ENCODE measurements around the gene PEMT. TPM values are rescaled to one million over a fixed set of nuclear protein-coding genes. Genes with fewer than 3 reads are reported as not detected.

PEMT gene
- total RNA-seq, 2 experiments from 2014 or later, result 14.1 to 17.2 TPM

- CTCF ChIA-PET, result interaction anchor here (1.0 to 3.3 kb wide), 14 partner anchors 9 to 221 kb away, joined by 3 to 29 read pairs (median 5); partner anchors contain the start of gene RASD1
- no peaks in the 10 kb centered on the region for H3K36me3 Mint-ChIP-seq (ENCODE audit: low read depth)
- H3K9me3 Mint-ChIP-seq (ENCODE audit: insufficient read depth), result no peaks in the 10 kb centered on the region
- H3K27me3 Mint-ChIP-seq (ENCODE audit: low read depth), result no peaks in the 10 kb centered on the region
- ATAC-seq, result no peak
- POLR2A ChIA-PET, result interaction anchor here (0.9 kb wide), 1 partner anchor 214 kb away, joined by 3 read pairs; no protein-coding TSS in a partner anchor
- DNase-seq, result no peak
- no peaks in the 10 kb centered on the region for H3K4me1 Mint-ChIP-seq (ENCODE audit: low read depth)
- no peak overlapping the region for H3K27ac Mint-ChIP-seq
- no peak overlapping the region for H3K4me3 Mint-ChIP-seq
These were observed 23.9 kb downstream of the PEMT start for GRCh38 chr17:17567631-17568030.

DNA sequence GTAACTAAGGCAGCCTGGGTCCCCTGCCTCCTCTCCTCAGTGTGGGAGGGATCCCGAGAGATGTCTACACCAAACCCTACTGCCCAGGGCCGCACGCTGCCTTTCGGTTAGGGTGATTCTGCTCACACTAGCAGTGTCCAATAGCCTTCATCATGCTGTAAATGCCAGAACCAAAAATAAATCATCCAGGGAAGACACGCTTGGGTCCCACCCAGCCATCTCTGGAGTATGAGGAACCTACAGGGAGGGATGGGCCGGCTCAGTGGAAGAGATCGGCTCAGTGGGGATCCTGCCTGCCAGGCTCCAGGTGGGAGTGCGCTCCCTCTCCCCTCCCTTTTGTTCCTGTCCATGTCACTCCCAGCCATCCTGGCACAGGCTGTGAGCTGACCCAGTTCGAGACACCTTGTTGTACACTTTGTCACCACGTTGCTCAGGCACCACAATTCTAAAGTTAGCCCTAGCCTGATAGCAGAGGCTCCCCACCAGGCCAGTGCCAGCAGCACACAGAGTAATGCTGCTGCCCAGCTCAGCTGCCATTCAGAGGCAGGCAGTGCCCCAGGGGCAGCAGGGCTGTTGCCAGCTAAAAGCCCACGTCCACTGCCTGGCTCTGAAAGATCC lies 24.5 kb downstream of the PEMT start:
- POLR2A ChIA-PET, result interaction anchor here (0.9 kb wide), 1 partner anchor 214 kb away, joined by 3 read pairs; no protein-coding TSS in a partner anchor
- no peaks in the 10 kb centered on the region for H3K27me3 Mint-ChIP-seq (ENCODE audit: low read depth)
- CTCF ChIA-PET, result interaction anchor here (1.4 to 3.3 kb wide), 5 partner anchors 22 to 211 kb away, joined by 3 to 29 read pairs (median 6); partner anchors contain the start of gene RASD1
- DNase-seq (no peak), ATAC-seq (no peak)
- no peaks in the 10 kb centered on the region for H3K4me1 Mint-ChIP-seq (ENCODE audit: low read depth)
- H3K27ac Mint-ChIP-seq, result no peak overlapping the region
- no peaks in the 10 kb centered on the region for H3K36me3 Mint-ChIP-seq (ENCODE audit: low read depth)
- no peak overlapping the region for H3K4me3 Mint-ChIP-seq
- H3K9me3 Mint-ChIP-seq (ENCODE audit: insufficient read depth), result no peaks in the 10 kb centered on the region

DNA sequence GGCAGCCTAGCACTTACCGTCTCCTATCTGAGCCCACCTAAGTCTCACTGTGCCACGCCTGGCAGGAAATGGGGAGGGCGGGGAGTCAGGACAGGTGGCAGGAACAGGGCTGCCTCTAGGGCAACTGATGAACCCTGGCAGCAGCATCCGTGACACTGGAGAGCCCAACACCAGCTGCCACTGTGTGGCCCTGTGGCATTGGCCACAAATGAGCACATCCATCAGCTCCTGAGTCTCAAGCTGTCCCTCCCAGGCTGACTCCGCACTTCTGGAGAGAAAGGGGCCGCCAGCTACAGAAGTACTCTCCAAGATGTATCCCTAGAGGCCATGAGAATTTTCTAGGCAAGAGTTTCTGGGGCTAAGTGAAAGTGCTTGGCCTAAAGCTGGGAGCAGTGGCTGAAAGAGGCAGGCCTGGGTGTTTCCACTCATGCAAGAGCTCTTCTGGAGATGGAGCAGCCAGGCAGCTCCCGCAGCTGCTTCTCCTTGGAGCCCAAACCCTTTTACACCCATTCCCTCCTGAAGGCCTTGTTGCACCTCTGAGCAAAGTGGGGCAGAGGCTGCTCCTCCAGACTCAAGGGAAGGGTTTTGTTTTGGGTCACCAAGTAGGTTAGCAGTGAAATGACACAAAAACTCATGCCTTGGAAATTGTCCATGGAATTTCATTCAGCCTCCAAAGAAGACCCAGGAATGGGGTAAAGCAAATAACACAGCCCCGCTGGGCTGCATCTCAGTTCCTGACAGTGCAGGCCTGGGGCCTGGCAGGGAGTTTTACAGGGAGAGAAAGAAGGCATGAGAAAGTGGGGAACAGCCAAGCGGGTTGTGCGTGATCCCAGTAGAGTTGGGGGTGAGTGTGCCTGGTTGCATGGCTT lies 25.8 kb downstream of the PEMT start:
- ChIA-PET POLR2A (no interaction called here), CTCF (interaction anchor here (0.7 to 1.9 kb wide), 2 partner anchors 69 to 209 kb away, joined by 3 to 6 read pairs; partner anchors contain the start of gene RASD1)
- Mint-ChIP-seq H3K27ac (no peak overlapping the region), H3K36me3 (ENCODE audit: low read depth) (no peaks in the 10 kb centered on the region), H3K4me1 (ENCODE audit: low read depth) (no peaks in the 10 kb centered on the region), H3K9me3 (ENCODE audit: insufficient read depth) (no peaks in the 10 kb centered on the region), H3K27me3 (ENCODE audit: low read depth) (no peaks in the 10 kb centered on the region), H3K4me3 (no peak overlapping the region)
- DNase-seq (no peak), ATAC-seq (no peak)

GRCh38 chr17:17564896-17565295 lies 26.6 kb downstream of the PEMT start:
- ChIA-PET CTCF (interaction anchor here (1.9 kb wide), 1 partner anchor 68 kb away, joined by 6 read pairs; the partner anchor contains the start of gene RASD1), POLR2A (no interaction called here)
- ATAC-seq (no peak), DNase-seq (no peak)
- Mint-ChIP-seq H3K9me3 (ENCODE audit: insufficient read depth) (no peaks in the 10 kb centered on the region), H3K4me3 (no peak overlapping the region), H3K36me3 (ENCODE audit: low read depth) (no peaks in the 10 kb centered on the region), H3K4me1 (ENCODE audit: low read depth) (no peaks in the 10 kb centered on the region), H3K27me3 (ENCODE audit: low read depth) (no peaks in the 10 kb centered on the region), H3K27ac (no peak overlapping the region)

- no peaks in the 10 kb centered on the region for H3K4me1 Mint-ChIP-seq (ENCODE audit: low read depth)
- ChIA-PET CTCF (interaction anchor here (1.9 kb wide), 1 partner anchor 68 kb away, joined by 6 read pairs; the partner anchor contains the start of gene RASD1), POLR2A (no interaction called here)
- no peaks in the 10 kb centered on the region for H3K9me3 Mint-ChIP-seq (ENCODE audit: insufficient read depth)
- no peaks in the 10 kb centered on the region for H3K27me3 Mint-ChIP-seq (ENCODE audit: low read depth)
- H3K27ac Mint-ChIP-seq, result no peak overlapping the region
- no peaks in the 10 kb centered on the region for H3K36me3 Mint-ChIP-seq (ENCODE audit: low read depth)
- no peak for DNase-seq
- no peak for ATAC-seq
- H3K4me3 Mint-ChIP-seq, result no peak overlapping the region
These were observed 27.2 kb downstream of the PEMT start for GRCh38 chr17:17564323-17564722.

- Mint-ChIP-seq H3K9me3 (ENCODE audit: insufficient read depth) (no peaks in the 10 kb centered on the region), H3K4me3 (no peak overlapping the region), H3K4me1 (ENCODE audit: low read depth) (no peaks in the 10 kb centered on the region), H3K36me3 (ENCODE audit: low read depth) (no peaks in the 10 kb centered on the region), H3K27me3 (ENCODE audit: low read depth) (no peaks in the 10 kb centered on the region), H3K27ac (no peak overlapping the region)
- no peak for DNase-seq
- ATAC-seq, result no peak
- POLR2A ChIA-PET, result no interaction called here
- CTCF ChIA-PET, result no interaction called here
These were observed 28.0 kb downstream of the PEMT start for GRCh38 chr17:17563530-17563929.

- Mint-ChIP-seq H3K4me3 (no peak overlapping the region), H3K27me3 (ENCODE audit: low read depth) (no peaks in the 10 kb centered on the region), H3K9me3 (ENCODE audit: insufficient read depth) (no peaks in the 10 kb centered on the region), H3K4me1 (ENCODE audit: low read depth) (no peaks in the 10 kb centered on the region), H3K36me3 (ENCODE audit: low read depth) (no peaks in the 10 kb centered on the region), H3K27ac (no peak overlapping the region)
- ChIA-PET POLR2A (no interaction called here), CTCF (no interaction called here)
- ATAC-seq, result no peak
- no peak for DNase-seq
These were observed 29.4 kb downstream of the PEMT start for GRCh38 chr17:17562146-17562511.

GRCh38 chr17:17561408-17562145 lies 29.9 kb downstream of the PEMT start:
- no peak overlapping the region for H3K27ac Mint-ChIP-seq
- H3K4me3 Mint-ChIP-seq, result no peak overlapping the region
- ChIA-PET CTCF (no interaction called here), POLR2A (no interaction called here)
- H3K9me3 Mint-ChIP-seq (ENCODE audit: insufficient read depth), result no peaks in the 10 kb centered on the region
- H3K27me3 Mint-ChIP-seq (ENCODE audit: low read depth), result no peaks in the 10 kb centered on the region
- no peaks in the 10 kb centered on the region for H3K36me3 Mint-ChIP-seq (ENCODE audit: low read depth)
- ATAC-seq (no peak), DNase-seq (no peak)
- no peaks in the 10 kb centered on the region for H3K4me1 Mint-ChIP-seq (ENCODE audit: low read depth)

GRCh38 chr17:17560975-17561374 lies 30.5 kb downstream of the PEMT start:
- ATAC-seq, result no peak
- Mint-ChIP-seq H3K36me3 (ENCODE audit: low read depth) (no peaks in the 10 kb centered on the region), H3K27ac (no peak overlapping the region), H3K9me3 (ENCODE audit: insufficient read depth) (no peaks in the 10 kb centered on the region), H3K4me3 (no peak overlapping the region), H3K27me3 (ENCODE audit: low read depth) (no peaks in the 10 kb centered on the region), H3K4me1 (ENCODE audit: low read depth) (no peaks in the 10 kb centered on the region)
- ChIA-PET CTCF (no interaction called here), POLR2A (no interaction called here)
- DNase-seq, result no peak

- Mint-ChIP-seq H3K27ac (no peak overlapping the region), H3K36me3 (ENCODE audit: low read depth) (no peaks in the 10 kb centered on the region)
- no peak for ATAC-seq
These were observed 31.3 kb downstream of the PEMT start for GRCh38 chr17:17560167-17560566.

GRCh38 chr17:17559164-17559563 lies 32.3 kb downstream of the PEMT start:
- Mint-ChIP-seq H3K27ac (no peak overlapping the region), H3K36me3 (ENCODE audit: low read depth) (no peaks in the 10 kb centered on the region), H3K27me3 (ENCODE audit: low read depth) (no peaks in the 10 kb centered on the region), H3K4me1 (ENCODE audit: low read depth) (no peaks in the 10 kb centered on the region), H3K9me3 (ENCODE audit: insufficient read depth) (no peaks in the 10 kb centered on the region), H3K4me3 (no peak overlapping the region)
- POLR2A ChIA-PET, result no interaction called here
- CTCF ChIA-PET, result no interaction called here
- DNase-seq, result no peak
- ATAC-seq, result no peak

More at GRCh38 chr17:17560167-17560566, 31.3 kb downstream of the PEMT start:
- ChIA-PET POLR2A (no interaction called here), CTCF (no interaction called here)
- Mint-ChIP-seq H3K4me3 (no peak overlapping the region), H3K9me3 (ENCODE audit: insufficient read depth) (no peaks in the 10 kb centered on the region), H3K27me3 (ENCODE audit: low read depth) (no peaks in the 10 kb centered on the region), H3K4me1 (ENCODE audit: low read depth) (no peaks in the 10 kb centered on the region)
- no peak for DNase-seq

DNA sequence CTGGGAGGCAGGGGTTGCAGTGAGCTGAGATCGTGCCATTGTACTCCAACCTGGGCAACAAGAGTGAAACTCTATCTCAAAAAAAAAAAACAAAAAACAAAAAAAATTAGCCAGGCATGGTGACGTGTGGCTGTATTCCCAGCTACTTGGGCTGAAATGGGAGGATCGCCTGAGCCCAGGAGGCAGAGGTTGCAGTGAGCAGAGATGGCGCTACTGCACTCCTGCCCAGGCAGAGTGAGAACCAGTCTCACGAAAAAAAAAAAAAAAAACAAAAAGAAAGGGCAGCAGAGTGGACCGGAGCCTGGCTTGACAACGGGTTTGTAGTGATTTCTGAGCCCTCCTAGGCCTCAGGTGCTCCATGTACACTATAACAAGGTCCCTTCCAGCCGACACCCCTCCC lies 33.1 kb downstream of the PEMT start:
- no peaks in the 10 kb centered on the region for H3K27me3 Mint-ChIP-seq (ENCODE audit: low read depth)
- DNase-seq (no peak), ATAC-seq (no peak)
- no peaks in the 10 kb centered on the region for H3K36me3 Mint-ChIP-seq (ENCODE audit: low read depth)
- H3K4me3 Mint-ChIP-seq, result no peak overlapping the region
- no peaks in the 10 kb centered on the region for H3K9me3 Mint-ChIP-seq (ENCODE audit: insufficient read depth)
- H3K27ac Mint-ChIP-seq, result no peak overlapping the region
- ChIA-PET CTCF (no interaction called here), POLR2A (no interaction called here)
- no peaks in the 10 kb centered on the region for H3K4me1 Mint-ChIP-seq (ENCODE audit: low read depth)
